DOHH2 (cell line): ENCODE measurements around the gene MTF1.

Experiments used
- H3F3A ChIP-seq: fragments of 200-600 bp; sonication (generic), shearing (Covaris generic); 2 replicates; pipeline ENCODE4 v1.6.0; 2016; ENCODE audit warnings: antibody characterized with exemption, mild to moderate bottlenecking; ENCODE audit not compliant: control insufficient read depth, insufficient read depth
- H3K27ac ChIP-seq: fragments of 200-600 bp; sonication (generic); 2 replicates; pipeline ENCODE4 v1.5.1; 2014; ENCODE audit warnings: low read depth, mild to moderate bottlenecking, low read length, moderate library complexity
- H3K27me3 ChIP-seq: fragments of 200-600 bp; sonication (generic); 2 replicates; pipeline ENCODE4 v1.6.1; 2014; ENCODE audit warnings: mild to moderate bottlenecking, low read length, mixed read lengths; ENCODE audit not compliant: control insufficient read depth
- H3K36me3 ChIP-seq: fragments of 200-600 bp; sonication (generic); 2 replicates; pipeline ENCODE4 v1.6.1; 2014; ENCODE audit warnings: mild to moderate bottlenecking, low read length, moderate library complexity, mixed read lengths; ENCODE audit not compliant: control insufficient read depth
- H3K4me1 ChIP-seq: fragments of 200-600 bp; sonication (generic); 2 replicates; pipeline ENCODE4 v1.6.1; 2014; ENCODE audit warnings: mild to moderate bottlenecking, low read length, mixed read lengths; ENCODE audit not compliant: control insufficient read depth
- H3K4me2 ChIP-seq: fragments of 200-600 bp; sonication (generic); 2 replicates; pipeline ENCODE4 v1.6.0; 2014; ENCODE audit warnings: mild to moderate bottlenecking, low read length, moderate library complexity
- H3K4me3 ChIP-seq: fragments of 200-600 bp; sonication (generic); 2 replicates; pipeline ENCODE4 v1.5.1; 2014; ENCODE audit warnings: mild to moderate bottlenecking, low read length, mixed read lengths
- H3K79me2 ChIP-seq: fragments of 200-600 bp; sonication (generic); 2 replicates; pipeline ENCODE4 v1.6.1; 2014; ENCODE audit warnings: mild to moderate bottlenecking, low read length, mixed read lengths; ENCODE audit not compliant: control insufficient read depth
- H3K9me2 ChIP-seq: fragments of 200-600 bp; sonication (generic); replicated peaks from 2 replicates; pipeline ENCODE4 v1.6.1; 2014; ENCODE audit warnings: mild to moderate bottlenecking, low read length, mixed read lengths; ENCODE audit not compliant: control insufficient read depth
- H3K9me3 ChIP-seq: fragments of 200-600 bp; sonication (generic); 2 replicates; pipeline ENCODE4 v1.6.1; 2014; ENCODE audit warnings: antibody characterized with exemption, low read length, mixed read lengths; ENCODE audit not compliant: control insufficient read depth, insufficient read depth
- H4K20me1 ChIP-seq: fragments of 200-600 bp; sonication (generic); 2 replicates; pipeline ENCODE4 v1.6.0; 2014; ENCODE audit warnings: low read depth, mild to moderate bottlenecking, antibody characterized with exemption, low read length, moderate library complexity; ENCODE audit not compliant: control insufficient read depth, insufficient read depth
- EZH2phosphoT487 ChIP-seq: fragments of 200-600 bp; sonication (generic); IDR thresholded peaks from 2 replicates; pipeline ENCODE4 v1.6.1; 2017; ENCODE audit warnings: borderline replicate concordance, mild to moderate bottlenecking, antibody characterized with exemption, low read length, moderate library complexity, mixed read lengths
- TF ChIP-seq, protein P1 (sequence below): fragments of 200-600 bp; sonication (generic); IDR thresholded peaks from one replicate; pipeline ENCODE4 v1.5.1; 2014; ENCODE audit warnings: antibody characterized with exemption, mild to moderate bottlenecking, low read depth, low read length; ENCODE audit not compliant: poor library complexity, severe bottlenecking

The MTF1 gene

DNA sequence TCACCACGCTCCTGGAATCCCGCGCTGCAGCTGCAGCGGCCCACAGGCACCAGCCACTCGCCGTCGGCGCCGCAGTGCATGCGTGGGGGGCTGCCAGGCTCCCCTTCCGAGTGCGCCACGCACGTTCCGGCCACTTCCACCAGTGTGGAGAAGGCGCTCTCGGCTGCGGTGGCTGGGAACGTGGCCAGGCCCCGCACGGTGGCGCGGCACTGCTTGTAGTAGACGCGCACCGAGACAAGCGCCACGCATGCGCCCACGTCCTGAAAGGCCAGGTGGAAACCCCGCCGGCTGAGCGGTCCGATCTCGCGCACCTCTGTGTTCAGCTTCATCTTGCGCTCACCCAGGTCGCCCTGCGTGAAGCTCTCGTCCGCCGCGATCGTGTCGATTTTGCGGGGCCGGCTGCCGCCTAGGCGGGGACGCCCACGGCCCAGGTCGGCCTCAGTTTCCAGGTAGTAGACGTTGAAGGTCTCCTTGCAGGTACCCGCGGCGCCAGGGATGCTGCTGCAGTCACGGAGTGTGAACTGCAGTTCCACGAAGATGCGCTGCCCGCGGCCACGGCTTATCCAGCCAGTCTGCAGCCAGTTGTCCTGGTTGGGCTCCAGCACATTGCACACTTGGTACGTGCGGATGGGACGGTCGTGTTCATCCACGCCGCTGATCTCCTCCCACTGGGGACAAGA is 97.8 kb downstream of the MTF1 start:
- H3K36me3 ChIP-seq: no peaks in the 10 kb centered on the region
- H4K20me1 ChIP-seq: no peaks in the 10 kb centered on the region
- no peak for TF ChIP-seq EZH2phosphoT487
- TF ChIP-seq, protein P1, sequence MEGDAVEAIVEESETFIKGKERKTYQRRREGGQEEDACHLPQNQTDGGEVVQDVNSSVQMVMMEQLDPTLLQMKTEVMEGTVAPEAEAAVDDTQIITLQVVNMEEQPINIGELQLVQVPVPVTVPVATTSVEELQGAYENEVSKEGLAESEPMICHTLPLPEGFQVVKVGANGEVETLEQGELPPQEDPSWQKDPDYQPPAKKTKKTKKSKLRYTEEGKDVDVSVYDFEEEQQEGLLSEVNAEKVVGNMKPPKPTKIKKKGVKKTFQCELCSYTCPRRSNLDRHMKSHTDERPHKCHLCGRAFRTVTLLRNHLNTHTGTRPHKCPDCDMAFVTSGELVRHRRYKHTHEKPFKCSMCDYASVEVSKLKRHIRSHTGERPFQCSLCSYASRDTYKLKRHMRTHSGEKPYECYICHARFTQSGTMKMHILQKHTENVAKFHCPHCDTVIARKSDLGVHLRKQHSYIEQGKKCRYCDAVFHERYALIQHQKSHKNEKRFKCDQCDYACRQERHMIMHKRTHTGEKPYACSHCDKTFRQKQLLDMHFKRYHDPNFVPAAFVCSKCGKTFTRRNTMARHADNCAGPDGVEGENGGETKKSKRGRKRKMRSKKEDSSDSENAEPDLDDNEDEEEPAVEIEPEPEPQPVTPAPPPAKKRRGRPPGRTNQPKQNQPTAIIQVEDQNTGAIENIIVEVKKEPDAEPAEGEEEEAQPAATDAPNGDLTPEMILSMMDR: no peak
- no peak overlapping the region for H3K27ac ChIP-seq
- H3K9me3 ChIP-seq: no peaks in the 10 kb centered on the region
- H3F3A ChIP-seq: no peaks in the 10 kb centered on the region
- H3K4me2 ChIP-seq: no peak overlapping the region
- peaks cover 7% of the 10 kb centered on the region for H3K4me1 ChIP-seq
- H3K27me3 ChIP-seq: peaks cover 39% of the 10 kb centered on the region
- no peaks in the 10 kb centered on the region for H3K9me2 ChIP-seq
- no peak overlapping the region for H3K4me3 ChIP-seq
- no peaks in the 10 kb centered on the region for H3K79me2 ChIP-seq
